Epithelial cell of proximal tubule (primary cell): ENCODE results near the gene ANKRD1. TPM values are rescaled to one million over a fixed set of nuclear protein-coding genes. Genes with fewer than 3 reads are reported as not detected.
"Not testable (repeated sequence)": the region's sequence is repeated elsewhere in the genome, so short reads cannot be mapped to it uniquely, and the experiment has no call there.

Experiments
- DNase-seq: peaks from one replicate; pipeline ENCODE4 v3.0.0-alpha.2; 2011; ENCODE audit warnings: low read depth
- H3K4me3 ChIP-seq: 2 replicates; pipeline ENCODE4 v1.5.1; 2011; ENCODE audit warnings: low read depth, mild to moderate bottlenecking, low read length
- total RNA-seq: library from RNA; depleted of rRNA; stranded (reverse); fragments of >200 nt; gene quantifications from 2 replicates; pipeline ENCODE4 v1.2.3, GENCODE V29; 2015
- TF ChIP-seq, protein P1 (sequence below): conservative IDR thresholded peaks from 2 replicates; pipeline ENCODE4 v1.5.1; 2012; ENCODE audit warnings: low read depth, mild to moderate bottlenecking, low read length

ANKRD1 gene
- total RNA-seq, 1 donor from 2014 or later = 72.2 TPM

DNA sequence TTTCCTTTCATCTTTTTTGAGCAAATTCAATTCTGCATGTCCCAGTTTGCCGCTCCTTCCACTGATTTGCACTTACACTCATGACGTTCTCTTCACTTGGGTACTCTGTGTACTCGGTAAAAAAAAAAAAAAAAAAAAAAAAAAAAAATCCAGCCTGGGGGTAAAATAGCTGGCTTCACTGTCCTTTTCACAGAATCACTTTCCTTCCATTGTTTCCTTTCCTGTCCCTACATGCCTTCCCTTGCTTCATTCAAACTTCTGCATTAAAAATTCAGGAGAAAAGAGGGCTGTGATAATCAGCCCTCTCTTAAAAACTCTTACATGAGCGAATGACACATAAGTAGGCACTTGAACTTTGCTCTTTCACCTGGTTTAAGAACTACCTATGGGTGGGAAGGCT lies 8.7 kb downstream of the ANKRD1 start:
- no peak overlapping the region for H3K4me3 ChIP-seq
- no peak for DNase-seq
- TF ChIP-seq, protein P1, sequence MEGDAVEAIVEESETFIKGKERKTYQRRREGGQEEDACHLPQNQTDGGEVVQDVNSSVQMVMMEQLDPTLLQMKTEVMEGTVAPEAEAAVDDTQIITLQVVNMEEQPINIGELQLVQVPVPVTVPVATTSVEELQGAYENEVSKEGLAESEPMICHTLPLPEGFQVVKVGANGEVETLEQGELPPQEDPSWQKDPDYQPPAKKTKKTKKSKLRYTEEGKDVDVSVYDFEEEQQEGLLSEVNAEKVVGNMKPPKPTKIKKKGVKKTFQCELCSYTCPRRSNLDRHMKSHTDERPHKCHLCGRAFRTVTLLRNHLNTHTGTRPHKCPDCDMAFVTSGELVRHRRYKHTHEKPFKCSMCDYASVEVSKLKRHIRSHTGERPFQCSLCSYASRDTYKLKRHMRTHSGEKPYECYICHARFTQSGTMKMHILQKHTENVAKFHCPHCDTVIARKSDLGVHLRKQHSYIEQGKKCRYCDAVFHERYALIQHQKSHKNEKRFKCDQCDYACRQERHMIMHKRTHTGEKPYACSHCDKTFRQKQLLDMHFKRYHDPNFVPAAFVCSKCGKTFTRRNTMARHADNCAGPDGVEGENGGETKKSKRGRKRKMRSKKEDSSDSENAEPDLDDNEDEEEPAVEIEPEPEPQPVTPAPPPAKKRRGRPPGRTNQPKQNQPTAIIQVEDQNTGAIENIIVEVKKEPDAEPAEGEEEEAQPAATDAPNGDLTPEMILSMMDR = no peak

DNA sequence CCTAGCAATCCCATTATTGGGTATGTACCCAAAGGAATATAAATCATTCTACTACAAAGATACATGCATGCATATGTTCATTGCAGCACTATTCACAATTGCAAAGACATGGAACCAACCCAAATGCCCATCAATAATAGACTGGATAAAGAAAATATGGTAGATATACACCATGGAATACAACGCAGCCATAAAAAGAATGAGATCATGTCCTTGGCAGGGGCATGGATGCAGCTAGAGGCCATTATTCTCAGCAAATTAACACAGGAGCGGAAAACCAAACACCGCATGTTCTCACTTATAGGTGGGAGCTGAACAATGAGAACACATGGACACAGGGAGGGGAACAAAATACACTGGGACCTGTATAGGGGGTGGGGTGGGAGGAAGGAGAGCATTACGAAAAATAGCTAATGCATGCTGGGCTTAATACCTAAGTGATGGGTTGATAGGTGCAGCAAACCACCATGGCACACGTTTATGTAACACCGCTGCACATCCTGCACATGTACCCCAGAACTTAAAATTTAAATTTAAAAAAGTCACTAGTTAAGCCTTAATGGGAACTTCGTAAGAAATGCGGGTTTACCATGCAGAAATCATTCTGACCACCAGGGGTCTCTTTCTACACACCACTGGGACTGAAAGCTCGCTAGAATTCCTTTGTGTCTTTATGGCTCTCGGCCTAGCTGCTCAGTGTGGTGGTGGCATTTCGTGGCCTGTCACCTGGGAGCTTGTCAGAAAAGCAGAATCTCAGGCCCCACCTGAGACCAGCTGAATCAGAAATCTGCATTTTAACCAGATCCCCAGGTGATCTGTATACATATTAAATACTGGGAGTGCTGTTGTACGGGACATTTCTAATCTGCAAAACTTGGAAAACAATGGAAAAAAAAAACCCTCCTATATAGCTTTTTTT lies 9.5 kb downstream of the ANKRD1 start:
- DNase-seq = peak; percentile 41
- TF ChIP-seq, protein P1 = peak; percentile 88
- no peak overlapping the region for H3K4me3 ChIP-seq

DNA sequence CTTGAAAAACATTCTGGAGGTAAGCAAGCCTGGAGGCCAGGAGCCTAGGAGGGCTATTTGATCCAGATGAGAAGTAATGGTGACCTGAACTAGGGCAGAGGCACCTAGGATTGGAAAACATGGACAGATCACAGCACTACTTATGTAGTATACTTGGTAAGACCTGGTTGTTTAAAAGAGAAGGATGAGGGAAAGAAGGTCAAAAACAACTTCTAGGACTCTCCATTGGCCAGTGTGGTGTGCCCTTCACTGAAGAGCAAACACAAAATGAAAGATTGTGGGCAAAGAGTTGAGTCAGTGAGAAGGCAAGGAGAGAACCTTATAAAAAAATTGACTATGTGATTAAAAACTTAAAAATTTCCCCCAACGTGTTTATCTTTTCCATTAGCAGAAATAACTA lies 14.3 kb downstream of the ANKRD1 start:
- H3K4me3 ChIP-seq = no peak overlapping the region
- DNase-seq = no peak
- TF ChIP-seq, protein P1 = no peak

DNA sequence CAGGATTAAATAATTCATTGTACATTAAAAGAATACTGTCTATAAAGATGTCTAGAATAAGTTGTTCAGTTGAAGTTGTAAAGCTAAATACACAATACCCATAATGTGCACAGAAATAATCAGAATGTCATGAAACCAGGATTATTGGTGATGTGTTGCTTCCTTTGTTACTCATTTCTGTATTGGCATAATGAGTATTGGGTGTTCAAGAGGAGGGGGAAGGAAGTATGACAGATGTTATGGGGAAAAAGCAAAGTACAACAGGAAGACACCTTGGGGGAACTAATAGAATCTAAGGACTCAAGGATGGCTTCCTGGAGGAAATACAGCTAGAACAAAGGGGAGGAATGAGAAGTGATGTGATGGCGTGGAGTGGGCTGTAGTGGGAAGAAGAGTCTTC lies 15.0 kb downstream of the ANKRD1 start:
- TF ChIP-seq, protein P1 = no peak
- no peak for DNase-seq
- no peak overlapping the region for H3K4me3 ChIP-seq

DNA sequence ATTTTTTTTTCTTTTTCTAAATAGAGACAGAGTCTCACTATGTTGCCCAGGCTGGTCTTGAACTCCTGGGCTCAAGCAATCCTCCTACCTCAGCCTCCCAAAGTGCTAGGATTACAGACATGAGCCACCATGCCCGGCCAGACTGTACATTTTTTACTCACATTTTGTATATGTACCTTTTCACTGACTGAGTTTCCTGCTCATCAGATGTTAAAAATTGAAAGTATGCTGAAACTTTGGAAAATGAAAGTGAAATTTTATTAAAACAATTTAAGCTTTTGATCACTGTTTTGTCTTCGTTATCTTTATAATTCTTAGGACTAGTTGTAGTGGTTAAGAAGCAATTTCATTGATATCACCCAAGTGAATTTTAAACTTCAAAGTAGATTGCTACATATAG lies 24.0 kb downstream of the ANKRD1 start:
- DNase-seq = not testable (repeated sequence)

DNA sequence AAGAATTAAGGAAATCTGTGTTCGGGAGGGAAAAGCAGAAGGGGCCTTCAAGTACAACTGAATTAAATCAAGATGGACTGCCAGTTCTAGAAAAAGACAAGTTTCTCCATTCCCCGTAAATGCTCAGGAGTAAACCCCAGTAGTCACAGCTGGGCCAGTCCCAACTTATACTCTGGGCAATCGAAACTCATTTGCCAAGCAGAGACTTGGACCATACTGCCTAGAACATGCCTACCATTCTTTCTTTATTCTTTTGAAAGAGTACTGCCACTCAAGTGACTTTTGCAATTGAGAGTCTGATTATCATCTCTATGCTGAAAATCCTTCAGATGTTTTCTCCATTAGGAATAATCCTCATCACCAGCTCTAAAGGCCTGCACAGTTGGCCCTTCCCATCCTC lies 27.7 kb downstream of the ANKRD1 start:
- no peak for DNase-seq
- TF ChIP-seq, protein P1 = no peak

More for the DNA sequence above, 24.0 kb downstream of the ANKRD1 start:
- not testable (repeated sequence) for H3K4me3 ChIP-seq

DNA sequence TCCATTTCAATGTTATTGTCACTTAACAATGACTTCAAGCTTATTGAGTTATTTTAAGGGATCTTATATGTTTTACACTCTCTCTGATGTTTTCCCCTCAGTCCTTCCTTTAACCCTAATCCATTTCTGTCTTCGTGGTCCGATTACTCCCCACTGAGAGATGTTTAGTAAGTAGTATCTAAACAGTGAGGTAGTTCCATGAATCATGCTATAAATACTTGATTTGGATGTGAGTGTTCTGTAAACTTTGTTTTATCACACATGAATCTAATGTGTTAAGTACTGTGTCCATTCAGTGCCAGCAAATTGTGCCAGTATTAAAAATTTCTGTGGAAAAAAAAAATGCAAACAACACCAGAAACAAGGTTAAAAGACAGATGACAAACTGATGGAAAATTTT lies 30.5 kb downstream of the ANKRD1 start:
- DNase-seq = no peak
- TF ChIP-seq, protein P1 = no peak
- no peak overlapping the region for H3K4me3 ChIP-seq

More for the DNA sequence above, 27.7 kb downstream of the ANKRD1 start:
- no peak overlapping the region for H3K4me3 ChIP-seq
